K562 (cell line): ENCODE data around the gene ALDOB. TPM values are rescaled to one million over a fixed set of nuclear protein-coding genes. Genes with fewer than 3 reads are reported as not detected.

ENCODE experiments used
- ATAC-seq: fragments of 200-7000 bp; cut with Tn5 transposase; 3 replicates; pipeline ENCODE4 v1.9.1; 2020; ENCODE audit warnings: moderate library complexity
- BruUV-seq: library from RNA; stranded (reverse); fragments of 400-500 nt; replicated peaks from 2 replicates; lab custom pipeline; 2021; lab: Mats Ljungman, UMichigan
- CTCF ChIA-PET: fragments of 300-600 bp; formaldehyde crosslinking; extraction: SDS; loops from one replicate; lab custom pipeline; 2021; ENCODE audit warnings: low intra/inter-chr PET ratio; lab: Yijun Ruan, JAX
- POLR2A ChIA-PET: fragments of 300-600, 350-650 bp; sonication (Branson Sonifier 250); formaldehyde crosslinking; extraction: SDS; loops from one replicate; lab custom pipeline; 2021; ENCODE audit warnings: antibody characterized with exemption, inconsistent platforms; lab: Yijun Ruan, JAX
- DNase-seq, 4 experiments: peaks; one replicate each; pipeline versions ENCODE4 v3.0.0 to v3.0.0-alpha.2; 2011 to 2018; ENCODE audit warnings: low spot score in 3 of 4, mixed read lengths in 3 of 4; ENCODE audit errors: extremely low read depth in 1 of 4
- FAIRE-seq: peaks from 2 replicates; lab custom pipeline; 2011; peaks lifted over from hg19 to GRCh38; lab: Jason Lieb, UNC
- H2AFZ ChIP-seq: 2 replicates; pipeline ENCODE4 v1.6.0; 2011; ENCODE audit warnings: low read depth, low read length, control low read depth, inconsistent platforms
- H3K27ac ChIP-seq: fragments of 200-600 bp; 3 replicates; pipeline ENCODE4 v1.8.0; 2011; ENCODE audit warnings: low read depth, mild to moderate bottlenecking, control low read depth, inconsistent platforms, low read length, moderate library complexity, mixed read lengths; ENCODE audit errors: extremely low read depth
- H3K27me3 ChIP-seq, 2 experiments: fragments of 300-600 bp in 1 of 2; 2 replicates in 1 of 2; 3 replicates in 1 of 2; pipeline versions ENCODE4 v1.6.0 to v1.8.0; 2011; ENCODE audit warnings: inconsistent platforms in 2 of 2, low read length in 2 of 2, mild to moderate bottlenecking in 1 of 2, mixed read lengths in 1 of 2, moderate library complexity in 1 of 2; ENCODE audit not compliant: control insufficient read depth in 2 of 2, insufficient read depth in 2 of 2
- H3K36me3 ChIP-seq: fragments of 300-600 bp; 3 replicates; pipeline ENCODE4 v1.8.0; 2011; ENCODE audit warnings: mild to moderate bottlenecking, low read length, inconsistent platforms; ENCODE audit not compliant: control insufficient read depth, insufficient read depth
- H3K4me1 ChIP-seq, 2 experiments: fragments of 200-600 bp in 1 of 2; replicated peaks in 1 of 2; 2 replicates in 1 of 2; 3 replicates in 1 of 2; pipeline versions ENCODE4 v1.5.1 to v1.8.0; 2011; ENCODE audit warnings: inconsistent platforms in 2 of 2, low read length in 2 of 2, mild to moderate bottlenecking in 1 of 2, mixed read lengths in 1 of 2, moderate library complexity in 1 of 2; ENCODE audit not compliant: control insufficient read depth in 2 of 2, insufficient read depth in 2 of 2
- H3K4me2 ChIP-seq: 2 replicates; pipeline ENCODE4 v1.6.1; 2011; ENCODE audit warnings: low read length, control low read depth, inconsistent platforms, mixed read lengths; ENCODE audit not compliant: insufficient read depth
- H3K4me3 ChIP-seq: fragments of 200-600 bp; sonication (generic), shearing (Covaris generic); 2 replicates; pipeline ENCODE4 v1.5.1; 2016; ENCODE audit warnings: control low read depth, inconsistent platforms
- H3K79me2 ChIP-seq: fragments of 200-600 bp; 3 replicates; pipeline ENCODE4 v1.8.0; 2011; ENCODE audit warnings: low read length, inconsistent platforms; ENCODE audit not compliant: control insufficient read depth, insufficient read depth
- H3K9ac ChIP-seq, 2 experiments: 2 replicates each; pipeline versions ENCODE4 v1.6.0 to v1.6.1; 2011; ENCODE audit warnings: low read depth in 2 of 2, low read length in 2 of 2, control low read depth in 1 of 2, inconsistent platforms in 1 of 2, mild to moderate bottlenecking in 1 of 2, mixed read lengths in 1 of 2; ENCODE audit not compliant: insufficient read depth in 1 of 2
- H3K9me1 ChIP-seq: one replicate; pipeline ENCODE4 v1.6.0; 2011; ENCODE audit warnings: inconsistent platforms, mild to moderate bottlenecking, low read length, moderate library complexity; ENCODE audit not compliant: control insufficient read depth, insufficient read depth
- H3K9me3 ChIP-seq: replicated peaks from 2 replicates; pipeline ENCODE4 v1.5.1; 2011; ENCODE audit warnings: low read depth, low read length, inconsistent platforms; ENCODE audit not compliant: control insufficient read depth, insufficient read depth
- H4K20me1 ChIP-seq: replicated peaks from 2 replicates; pipeline ENCODE4 v1.6.1; 2011; ENCODE audit warnings: low read length, inconsistent platforms, mixed read lengths; ENCODE audit not compliant: control insufficient read depth, insufficient read depth
- L3MBTL2 ChIP-seq: fragments of 450-650 bp; IDR thresholded peaks from 2 replicates; pipeline ENCODE4 v1.6.1; 2016; ENCODE audit warnings: mild to moderate bottlenecking, moderate library complexity
- MYC ChIP-seq, 2 experiments: fragments of 250-450 bp in 1 of 2; sonication (Bioruptor Pico) in 1 of 2; IDR thresholded peaks; 2 replicates each; pipeline versions ENCODE4 v1.5.1 to v1.6.1; 2012 to 2021; ENCODE audit warnings: low read depth in 2 of 2, borderline replicate concordance in 1 of 2, improper control_type of control experiment in 1 of 2, low read length in 1 of 2, mild to moderate bottlenecking in 1 of 2, moderate library complexity in 1 of 2
- RBBP5 ChIP-seq: fragments of 200-600 bp; sonication (generic); IDR thresholded peaks from 2 replicates; pipeline ENCODE4 v1.6.1; 2012; ENCODE audit warnings: borderline replicate concordance, mild to moderate bottlenecking, low read length, control low read depth, inconsistent platforms; ENCODE audit not compliant: insufficient read depth, poor library complexity, severe bottlenecking
- WGBS: fragments of 100-300 bp; shearing (Covaris generic); methylation state at CpG from one replicate; pipeline ENCODE4 v1.1.6; 2016; ENCODE audit warnings: low coverage, mixed read lengths; ENCODE audit not compliant: insufficient coverage; ENCODE audit errors: missing lambda C conversion rate; 5-methylcytosine and 5-hydroxymethylcytosine counted together
- in situ Hi-C: fragments of 300-500 bp; cut with MboI; formaldehyde crosslinking; loops from 4 replicates; pipeline ENCODE4 v1.15.0; 2018; ENCODE audit warnings: inconsistent platforms, mixed read lengths
- intact Hi-C: fragments of 100-400 bp; cut with micrococcal nuclease; formaldehyde crosslinking; loops from 2 replicates; pipeline ENCODE4 v1.14.2; 2022
- polyA plus RNA-seq, 8 experiments: library from polyadenylated mRNA; depleted of rRNA in 4 of 8; stranded (reverse) in 5 of 8; unstranded in 3 of 8; fragments of >200 nt; fragmentation: Nextera tagmentation in 2 of 8; fragmentation: Illumina TruSeq in 1 of 8; extraction: Ambion mirVana in 2 of 8; extraction: Trizol in 1 of 8; gene quantifications; 2 replicates each; pipeline versions ENCODE4 v1.2.1 to v1.2.3, GENCODE V29; 2011 to 2014; ENCODE audit warnings: inconsistent platforms in 1 of 8, missing spikeins in 1 of 8
- total RNA-seq, 7 experiments: library from RNA; depleted of rRNA in 6 of 7; stranded (reverse); fragments of >200 nt in 6 of 7; fragmentation: Illumina TruSeq in 2 of 7; extraction: Trizol in 2 of 7; gene quantifications; 2 replicates each; pipeline versions ENCODE4 v1.2.1 to v1.2.3, GENCODE V29; 2011 to 2021; ENCODE audit warnings: low replicate concordance in 1 of 7
- TF ChIP-seq, protein P1 (sequence below): fragments of 250-450 bp; sonication (Bioruptor Pico); IDR thresholded peaks from 2 replicates; pipeline ENCODE4 v1.8.0; 2021; ENCODE audit warnings: borderline replicate concordance, mild to moderate bottlenecking, moderate library complexity; ENCODE audit not compliant: poor library complexity, severe bottlenecking

Gene ALDOB
- total and polyA plus RNA-seq, 9 of the 15 experiments (the other 6 are each of a cell fraction or from before 2014, with no cell fraction given) = 0.80 TPM; not detected in 8

DNA sequence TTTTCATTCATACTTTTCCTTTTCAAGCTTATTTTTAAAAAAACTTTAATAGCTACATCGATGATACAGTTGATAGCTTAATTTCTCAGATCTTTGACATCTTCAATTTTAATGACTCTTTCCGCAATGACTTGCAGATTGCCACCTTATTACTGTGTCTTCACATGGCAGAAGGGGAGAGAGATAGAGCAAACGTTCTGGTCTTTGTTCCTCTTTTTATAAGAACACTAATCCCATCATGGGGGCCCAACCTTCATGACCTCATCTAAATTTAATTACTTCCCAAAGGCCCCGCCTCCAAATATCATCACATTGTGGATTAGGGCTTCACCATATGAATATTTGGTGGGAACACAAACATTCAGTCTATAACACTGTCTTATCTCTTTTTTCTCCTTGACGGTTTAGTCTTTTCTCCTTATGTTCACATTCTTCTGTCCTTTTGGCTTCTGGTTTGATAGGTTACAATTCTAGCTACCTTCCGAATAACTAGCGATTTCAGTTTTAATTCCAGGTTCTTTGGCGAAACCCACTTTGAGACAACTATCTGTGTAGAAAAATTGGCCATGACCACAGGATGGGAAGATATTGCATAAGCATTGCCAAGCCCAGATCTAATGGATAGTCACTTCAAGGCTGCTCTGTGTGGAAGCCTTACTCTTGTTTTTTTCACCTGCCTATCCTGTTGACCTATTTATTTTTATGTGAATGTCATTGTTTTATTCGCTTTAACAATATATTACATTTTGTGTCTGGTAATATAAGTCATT, 31.9 kb downstream of the ALDOB start:
- DNase-seq = no peak
- H3K9ac ChIP-seq = no peak overlapping the region
- no peaks in the 10 kb centered on the region for H4K20me1 ChIP-seq
- H3K36me3 ChIP-seq = peaks cover 86% of the 10 kb centered on the region
- H3K4me3 ChIP-seq = no peak overlapping the region
- ChIA-PET POLR2A (no interaction called here), CTCF (no interaction called here)
- peaks cover 42% of the 10 kb centered on the region for H3K9me3 ChIP-seq
- no peak overlapping the region for H3K4me2 ChIP-seq
- no peak for TF ChIP-seq RBBP5
- TF ChIP-seq MYC (IDR thresholded peaks at IDR 0.05; ENCODE audit: low read depth, low read length) = no peak
- TF ChIP-seq MYC (CRISPR knock-in tag; IDR thresholded peaks at IDR 0.05; ENCODE audit: borderline replicate concordance, low read depth) = no peak
- TF ChIP-seq, protein P1, sequence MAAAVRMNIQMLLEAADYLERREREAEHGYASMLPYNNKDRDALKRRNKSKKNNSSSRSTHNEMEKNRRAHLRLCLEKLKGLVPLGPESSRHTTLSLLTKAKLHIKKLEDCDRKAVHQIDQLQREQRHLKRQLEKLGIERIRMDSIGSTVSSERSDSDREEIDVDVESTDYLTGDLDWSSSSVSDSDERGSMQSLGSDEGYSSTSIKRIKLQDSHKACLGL (CRISPR knock-in tag) = no peak
- TF ChIP-seq L3MBTL2 = no peak
- TF ChIP-seq, all 486 proteins: peak for 0
- 80% methylated on average over 9 of the region's 9 CpGs for WGBS
- in situ Hi-C loops = no loop called here
- Histone ChIP-seq H3K27me3 (no peaks in the 10 kb centered on the region), H3K9me1 (no peaks in the 10 kb centered on the region), H3K4me1 (peaks cover 11 to 17% of the 10 kb centered on the region in 2 experiments; a peak in 3 of 5 replicates), H2AFZ (no peak overlapping the region), H3K27ac (no peak overlapping the region), H3K79me2 (peaks cover 27% of the 10 kb centered on the region)
- intact Hi-C loops = no loop called here
- BruUV-seq = no TSS peak
- ATAC-seq = no peak
- FAIRE-seq = no peak
